HG03066 (cell line): ENCODE results near the gene ACSS1.

Experiments used
- ATAC-seq: cut with Tn5 transposase; IDR thresholded peaks from one replicate; pipeline ENCODE4 v1.9.1; 2021; ENCODE audit warnings: low read depth; ENCODE audit not compliant: unreplicated experiment

Gene ACSS1

DNA sequence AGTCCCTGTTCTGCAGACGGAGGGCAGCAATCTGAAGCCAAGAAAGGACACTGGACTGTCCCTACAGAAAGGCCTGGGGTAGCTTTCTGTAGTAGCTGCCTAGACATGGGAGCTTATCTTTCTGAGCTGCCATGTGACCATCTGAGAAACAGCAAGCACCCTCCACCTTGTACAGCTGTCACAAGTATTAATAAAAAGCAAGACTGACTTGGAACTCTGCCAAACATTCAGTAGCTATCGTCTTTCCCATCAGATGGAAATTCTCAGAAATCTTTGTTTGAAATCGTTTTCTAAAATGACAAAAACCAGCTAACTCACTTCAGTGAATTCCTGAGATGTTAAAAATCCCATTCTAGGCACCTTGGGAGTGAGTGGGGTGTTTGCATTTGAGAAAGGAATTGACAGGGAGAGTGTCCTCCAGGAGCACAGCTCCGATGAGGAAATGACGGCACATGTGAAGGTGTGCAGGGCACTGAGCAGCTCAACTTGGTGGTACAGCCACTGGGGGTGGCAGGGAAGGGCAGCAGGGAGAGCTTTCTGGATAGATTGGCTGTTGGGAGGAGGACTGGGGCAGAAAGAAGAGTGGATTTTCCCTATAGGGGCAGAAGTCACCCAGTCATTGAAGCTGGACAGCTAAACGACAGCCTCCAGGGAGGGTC lies 24.5 kb downstream of the ACSS1 start:
- no peak for ATAC-seq

DNA sequence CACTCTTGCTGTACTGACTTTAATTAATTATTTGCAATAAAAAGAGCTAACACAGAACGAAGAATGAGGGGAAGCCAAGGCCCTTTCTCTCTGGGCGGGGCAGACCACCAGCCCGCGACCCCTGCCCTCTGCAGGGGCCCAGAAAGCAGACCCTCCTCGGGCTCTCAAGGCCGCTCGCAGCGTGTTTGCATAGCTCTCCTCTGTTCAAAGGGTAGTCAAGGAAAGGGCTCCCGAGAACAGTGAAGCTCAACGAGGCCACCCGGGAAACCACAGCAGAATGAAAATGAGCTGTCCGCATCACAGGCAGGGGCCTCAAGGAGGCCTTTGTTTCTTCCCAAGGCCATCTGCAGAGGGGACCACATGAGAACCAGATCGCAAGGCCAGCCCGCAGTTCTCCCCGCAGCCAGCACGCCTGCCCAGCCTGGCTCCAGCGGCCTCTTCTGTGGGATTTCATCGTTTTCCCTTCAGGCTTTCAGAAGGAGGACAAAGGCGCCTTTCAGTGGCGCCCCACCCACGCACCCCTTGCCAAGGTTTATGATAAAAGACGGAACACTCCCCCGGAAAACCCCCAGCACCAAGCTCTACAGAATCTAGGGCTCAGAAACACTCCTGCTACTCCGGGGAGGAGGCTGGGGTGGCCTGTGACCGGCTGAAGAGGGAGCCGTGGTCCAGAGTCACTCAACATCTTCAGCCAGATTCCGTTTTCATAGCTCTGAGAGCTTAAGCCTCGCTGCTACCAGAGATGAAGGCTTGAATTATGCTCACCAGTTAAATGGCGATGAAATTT lies 25.3 kb downstream of the ACSS1 start:
- ATAC-seq: no peak

DNA sequence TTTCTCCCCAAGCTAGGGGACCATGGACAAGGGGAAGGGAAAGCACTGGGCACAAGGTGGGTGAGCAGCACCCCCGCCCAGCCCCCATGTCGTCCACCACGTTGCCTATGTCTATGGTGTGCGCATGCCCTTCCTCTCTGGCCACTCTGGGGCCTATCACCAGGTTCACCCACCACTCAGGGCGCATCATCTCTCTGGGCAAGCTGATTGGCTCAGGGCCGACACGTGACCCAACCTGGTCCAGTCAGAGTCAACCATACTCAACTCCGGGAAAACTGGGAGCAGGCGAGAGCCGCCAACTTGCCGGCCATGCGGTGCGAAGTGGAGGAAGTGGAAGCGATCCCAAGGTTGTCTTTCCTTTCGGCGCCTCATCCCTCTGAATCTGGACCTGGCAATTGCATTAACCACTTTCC lies 25.9 kb downstream of the ACSS1 start:
- ATAC-seq: no peak

DNA sequence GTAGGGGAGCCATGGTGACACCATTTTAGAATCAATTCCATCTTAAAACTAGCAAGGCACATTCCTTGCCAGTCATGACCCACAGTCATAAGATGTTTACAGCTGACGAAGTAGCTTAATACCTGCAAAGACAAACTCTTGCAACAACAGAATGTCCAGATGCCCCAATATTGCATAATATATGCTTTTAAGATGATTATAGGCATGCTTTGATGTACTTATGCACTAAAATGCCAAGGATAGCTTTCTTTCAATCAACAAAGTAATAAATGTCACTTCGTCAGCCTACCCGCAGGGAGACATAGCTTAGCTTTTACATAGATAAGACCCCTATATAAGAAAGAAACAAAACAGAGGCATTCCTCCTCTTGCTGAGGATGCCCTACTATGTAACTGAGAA lies 26.7 kb downstream of the ACSS1 start:
- ATAC-seq: no peak

DNA sequence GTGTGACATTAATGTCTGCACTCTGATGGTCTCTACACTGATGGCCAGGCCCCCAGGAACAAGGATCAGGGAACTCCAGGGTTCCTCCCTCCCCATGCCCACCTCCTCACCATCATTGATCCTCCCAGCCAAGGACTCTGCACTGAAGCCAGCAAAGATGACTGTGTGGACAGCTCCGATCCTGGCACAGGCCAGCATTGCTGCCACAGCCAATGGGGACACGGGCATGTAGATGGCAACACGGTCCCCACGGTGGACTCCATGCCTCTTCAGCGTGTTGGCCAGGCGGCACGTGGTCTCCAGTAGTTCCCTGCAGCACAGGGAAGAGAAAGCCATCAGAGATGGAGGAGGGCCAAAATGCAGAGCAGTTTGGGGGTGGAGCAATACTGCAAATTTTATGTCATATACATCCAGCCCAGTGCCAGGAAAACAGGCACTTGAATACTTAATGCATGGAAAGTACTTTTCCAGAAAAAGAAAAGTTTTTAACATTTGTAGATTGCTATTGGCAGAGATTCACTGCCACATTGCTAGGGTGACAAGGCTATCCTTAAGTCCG lies 27.2 kb downstream of the ACSS1 start:
- ATAC-seq: no peak

DNA sequence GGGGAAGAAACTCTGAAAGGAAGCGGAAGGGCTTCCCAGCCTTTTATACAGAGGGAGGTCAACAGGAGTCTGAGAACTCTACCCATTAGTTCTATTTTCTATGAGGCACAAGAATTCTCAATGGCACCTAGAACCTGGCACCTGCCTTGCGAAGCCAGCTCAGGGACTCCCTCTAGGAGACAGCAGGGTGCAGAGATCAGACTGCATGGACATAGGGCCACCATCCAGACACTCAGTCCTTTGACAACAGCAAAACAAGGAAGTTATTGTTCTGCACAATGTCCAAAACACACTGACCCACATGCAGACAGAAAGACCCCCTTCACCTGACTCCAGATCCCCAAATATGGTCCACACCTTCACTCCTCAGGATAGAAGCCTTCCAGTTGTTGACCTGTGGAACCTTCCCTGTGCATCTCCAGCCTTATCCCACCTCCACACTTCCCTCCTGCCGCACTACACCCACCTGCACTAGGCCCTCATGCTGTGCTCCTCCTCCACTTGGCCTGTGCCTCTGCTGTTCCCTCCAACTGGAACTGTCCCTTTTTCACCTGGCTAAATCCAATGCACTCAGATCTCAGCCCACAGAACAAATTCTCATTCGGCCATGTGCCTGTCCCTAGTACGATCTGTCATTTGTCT lies 27.8 kb downstream of the ACSS1 start:
- no peak for ATAC-seq

DNA sequence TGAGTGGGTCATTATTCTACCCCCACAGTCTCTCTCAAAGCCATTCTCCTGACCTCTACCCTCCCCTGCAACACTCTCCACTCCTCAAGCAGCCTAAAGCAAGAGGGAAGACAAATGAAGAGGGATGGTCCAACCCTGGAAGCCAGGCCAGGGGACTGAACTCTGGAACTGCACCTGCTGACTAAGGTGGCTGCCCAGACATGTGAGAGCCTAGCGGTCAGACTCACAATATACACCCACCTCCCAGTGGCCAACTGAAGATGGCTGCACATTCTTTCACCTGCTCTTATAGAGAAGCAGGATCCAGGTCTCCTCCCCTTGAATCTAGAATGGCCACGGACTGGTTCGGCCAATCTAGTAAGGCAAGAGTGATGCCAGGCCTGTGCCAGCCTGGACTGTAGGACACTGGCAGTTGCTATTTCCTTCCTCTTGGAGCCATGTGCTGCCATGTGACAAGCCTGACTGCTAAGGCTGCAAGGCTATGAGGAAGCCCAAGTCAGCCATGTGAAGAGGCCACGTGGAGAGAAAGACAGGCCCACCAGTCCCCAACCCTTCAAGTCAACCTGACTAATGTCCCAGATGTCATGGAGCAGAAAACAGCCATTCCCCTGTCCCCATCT lies 31.8 kb downstream of the ACSS1 start:
- no peak for ATAC-seq

DNA sequence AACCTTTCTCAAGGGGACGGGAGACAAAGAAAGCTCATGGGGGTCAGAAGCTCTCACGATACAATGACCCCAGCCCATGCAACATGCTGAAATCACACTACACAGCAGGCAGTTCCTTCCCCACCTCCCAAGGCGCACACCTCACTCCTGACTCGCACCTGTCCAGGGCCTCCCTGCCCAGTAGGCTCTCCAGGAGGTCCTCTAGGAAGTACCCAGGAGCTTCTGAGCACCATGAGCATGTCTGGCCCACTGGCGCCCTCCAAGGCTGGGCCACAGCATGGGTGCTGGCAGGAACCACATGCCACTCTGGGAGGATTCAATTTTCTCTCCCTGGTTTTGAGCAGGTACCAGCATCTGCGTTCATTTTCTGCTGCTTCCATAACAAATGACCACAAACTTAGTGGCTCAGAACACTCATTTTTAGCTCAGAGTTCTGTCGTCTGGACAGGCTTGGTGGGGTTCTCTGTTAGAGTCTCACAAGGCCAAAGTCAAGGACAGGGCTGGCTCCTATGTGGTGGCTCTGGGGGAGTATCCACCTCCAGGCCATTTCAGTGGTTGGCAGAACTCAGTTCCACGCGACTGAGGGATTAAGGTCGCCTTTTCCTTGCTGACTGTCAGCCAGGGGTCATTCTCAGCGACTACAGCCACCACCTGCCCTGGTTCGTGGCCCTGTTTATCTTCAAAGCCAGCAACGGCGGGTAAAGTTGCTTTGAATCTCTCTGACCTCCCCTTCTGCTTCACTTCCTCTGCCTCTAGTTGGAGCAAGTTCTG lies 32.7 kb downstream of the ACSS1 start:
- no peak for ATAC-seq

DNA sequence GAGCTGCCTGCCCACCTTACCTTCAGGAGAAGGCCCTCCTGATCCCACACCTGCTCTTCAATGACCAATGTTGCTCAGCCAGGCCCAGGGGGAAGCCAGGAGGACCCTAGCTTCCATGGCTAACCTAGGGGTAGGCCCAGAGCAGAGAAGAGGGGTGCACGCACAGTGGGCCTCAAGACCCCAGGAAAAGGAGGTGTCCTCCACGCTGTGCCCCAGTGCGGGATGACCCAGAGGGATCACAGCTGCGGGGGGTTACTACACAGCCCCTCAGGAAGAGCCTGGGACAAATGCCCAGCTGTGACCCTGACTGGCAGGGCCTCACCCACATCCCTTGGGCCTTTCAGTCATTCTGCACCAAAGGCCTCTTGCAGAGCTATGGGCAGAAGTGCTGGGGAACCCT lies 33.8 kb downstream of the ACSS1 start:
- ATAC-seq: no peak

DNA sequence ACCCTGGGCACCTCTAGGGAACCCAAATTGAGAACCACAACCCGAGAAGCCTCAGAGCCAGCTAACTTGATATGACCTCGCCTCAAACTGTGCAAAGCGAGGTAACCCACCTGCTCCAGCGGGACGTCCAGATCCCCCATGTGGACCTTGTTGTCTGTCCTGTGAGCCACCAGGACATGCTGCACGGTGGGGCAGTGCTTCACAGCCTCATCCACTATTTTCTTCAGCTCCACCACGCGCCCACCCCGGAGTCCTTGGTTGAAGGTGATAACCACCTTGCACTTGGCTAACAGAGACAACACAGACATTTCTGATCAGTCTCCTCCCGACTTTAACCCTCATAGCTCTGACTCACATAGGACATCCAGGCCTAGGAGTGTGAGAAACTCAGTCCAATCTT lies 34.6 kb downstream of the ACSS1 start:
- no peak for ATAC-seq

DNA sequence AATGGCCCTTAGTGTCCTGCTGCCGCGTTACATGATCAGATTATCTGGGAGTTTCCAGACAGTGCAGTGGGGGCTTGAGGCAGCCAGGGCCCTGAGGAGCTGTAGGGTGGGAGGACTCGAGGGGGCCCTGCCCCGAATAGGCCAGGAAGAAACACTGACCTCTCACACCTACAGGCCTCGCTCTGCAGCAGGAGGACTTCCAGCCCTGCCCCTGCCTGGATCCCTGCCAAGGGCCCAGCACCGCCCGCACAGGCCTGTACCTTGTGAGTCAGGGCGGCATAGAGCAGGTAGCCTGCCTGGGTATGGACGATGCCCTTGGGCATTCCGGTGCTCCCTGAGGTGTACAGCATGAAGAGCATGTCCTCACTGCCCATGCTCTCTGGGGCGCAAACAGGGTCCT lies 35.3 kb downstream of the ACSS1 start:
- ATAC-seq: no peak

DNA sequence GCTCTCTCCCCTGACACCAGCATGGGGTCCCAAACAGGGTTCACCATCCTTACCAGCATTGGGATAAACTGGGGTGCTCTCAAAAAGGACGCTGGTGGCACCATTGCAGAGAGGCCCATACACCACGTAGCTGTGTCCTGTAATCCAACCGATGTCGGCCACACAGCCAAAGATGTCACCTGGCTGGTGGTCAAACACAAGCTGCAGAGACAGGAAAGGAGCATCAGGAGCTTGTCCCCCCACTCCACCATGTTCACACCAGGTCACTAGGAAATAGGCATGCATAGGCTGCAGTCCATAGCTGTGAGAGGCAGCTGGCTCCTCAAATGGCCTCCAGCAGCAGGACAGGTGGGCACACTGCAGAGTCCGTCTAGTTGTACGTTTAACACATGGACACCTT lies 36.6 kb downstream of the ACSS1 start:
- ATAC-seq: no peak

DNA sequence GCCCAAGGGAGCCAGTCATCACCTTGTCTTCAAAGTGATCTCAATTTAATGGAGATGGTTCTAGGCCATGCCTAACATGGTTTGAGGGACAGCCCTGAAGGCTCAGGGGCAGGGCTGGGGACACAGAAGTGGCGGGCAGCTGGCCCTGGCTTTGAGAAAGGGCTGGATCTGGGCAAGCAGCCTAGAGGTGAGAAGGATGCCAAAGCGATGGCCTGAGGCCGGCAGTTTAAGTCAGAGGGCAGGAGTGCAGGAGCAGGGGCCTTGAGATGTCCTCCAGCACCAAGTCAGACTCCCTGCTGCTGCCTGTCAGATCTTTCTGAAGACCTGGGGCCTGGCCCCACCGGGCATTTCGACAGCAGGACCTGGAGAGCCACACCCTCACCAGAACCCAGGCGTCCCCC lies 37.0 kb downstream of the ACSS1 start:
- ATAC-seq: no peak

DNA sequence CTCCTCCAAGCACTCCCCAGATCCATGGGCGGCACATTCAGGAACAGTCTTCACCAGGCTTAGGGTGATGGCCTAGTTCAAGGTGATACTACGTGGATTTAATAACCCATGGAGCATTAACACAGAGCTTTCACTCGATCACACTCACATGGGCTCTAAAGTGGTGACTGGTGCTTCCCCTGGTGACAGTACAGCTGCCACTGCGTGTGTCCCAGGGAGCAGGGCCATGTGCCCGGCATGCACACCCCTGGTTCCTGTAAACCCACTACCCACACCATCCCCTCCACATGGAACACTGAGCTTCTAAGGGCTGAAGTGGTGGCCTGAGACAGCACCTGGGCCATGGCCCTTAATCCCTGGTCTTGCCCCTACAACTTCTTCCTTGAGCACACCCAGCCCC lies 37.6 kb downstream of the ACSS1 start:
- ATAC-seq: no peak

DNA sequence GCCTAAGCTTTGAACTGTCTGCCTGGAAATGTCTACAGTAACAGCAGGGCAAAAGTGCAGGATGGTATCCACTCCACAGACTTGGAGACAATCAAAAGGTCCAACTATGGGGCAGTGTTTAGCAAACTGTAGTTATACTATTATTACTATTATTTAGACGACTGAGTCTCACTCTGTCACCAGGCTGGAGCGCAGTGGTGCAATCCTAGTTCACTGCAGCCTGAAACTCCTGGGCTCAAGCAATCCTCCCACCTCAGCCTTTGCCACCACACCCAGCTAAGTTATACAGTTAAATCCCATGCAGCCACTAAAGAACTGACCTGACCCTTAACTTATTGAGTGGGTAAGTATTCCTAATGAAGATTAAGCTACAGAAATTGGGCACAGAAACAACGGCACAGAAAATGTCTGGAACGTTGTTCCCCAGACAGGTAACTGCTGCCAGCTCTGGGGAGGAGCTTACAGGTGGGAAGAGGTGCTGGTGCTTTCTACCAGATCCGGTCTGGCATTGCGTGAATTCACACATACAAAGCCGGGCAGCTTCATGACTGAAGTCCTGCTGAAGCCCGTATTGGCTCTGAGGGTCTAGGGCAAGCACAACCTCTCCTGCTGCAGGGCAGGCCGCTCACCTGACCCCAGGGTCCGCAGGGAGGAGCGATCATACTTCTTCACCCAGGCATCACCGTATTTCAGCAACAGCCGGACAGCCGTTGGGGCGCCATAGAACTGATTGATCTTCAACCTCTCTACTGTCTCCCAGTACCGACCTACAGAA lies 38.4 kb downstream of the ACSS1 start:
- ATAC-seq: no peak

DNA sequence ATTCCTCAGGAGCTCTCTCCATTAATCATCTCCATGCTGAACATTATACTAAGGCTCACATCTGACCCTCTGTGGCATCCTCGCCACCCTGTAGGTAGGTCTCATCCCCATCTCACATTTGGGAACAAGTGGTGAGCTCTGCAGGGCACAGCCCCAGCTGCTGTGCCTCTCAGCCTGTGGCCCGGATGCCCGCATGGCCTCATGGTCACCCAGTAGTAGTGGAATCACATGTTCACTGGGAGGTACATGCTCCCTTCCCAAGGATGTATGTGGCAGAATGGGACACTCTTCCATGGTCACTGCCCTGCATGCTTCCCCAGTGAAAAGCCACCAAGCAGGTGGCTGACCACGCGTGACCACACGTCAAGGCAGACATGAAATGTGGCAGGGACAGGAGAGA lies 39.1 kb downstream of the ACSS1 start:
- no peak for ATAC-seq

DNA sequence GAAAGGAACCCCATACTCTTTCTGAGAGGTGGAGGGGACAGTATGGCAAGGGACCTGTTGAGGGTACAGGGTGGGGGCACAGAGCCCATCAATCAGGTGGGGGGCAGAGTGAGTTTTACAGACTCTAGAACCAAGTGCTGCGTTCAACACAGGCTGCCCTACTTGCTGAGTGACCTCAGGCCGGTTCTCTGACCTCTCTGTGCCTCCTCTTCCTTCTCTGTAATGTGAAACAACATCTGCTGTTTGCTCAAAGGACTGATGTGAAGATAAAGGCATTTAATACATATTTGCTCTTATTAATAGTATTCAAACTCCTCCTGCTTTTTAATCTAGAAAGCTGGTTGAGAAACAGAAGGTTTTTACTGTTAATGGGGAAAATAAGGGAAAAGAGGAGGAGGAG lies 39.5 kb downstream of the ACSS1 start:
- no peak for ATAC-seq

DNA sequence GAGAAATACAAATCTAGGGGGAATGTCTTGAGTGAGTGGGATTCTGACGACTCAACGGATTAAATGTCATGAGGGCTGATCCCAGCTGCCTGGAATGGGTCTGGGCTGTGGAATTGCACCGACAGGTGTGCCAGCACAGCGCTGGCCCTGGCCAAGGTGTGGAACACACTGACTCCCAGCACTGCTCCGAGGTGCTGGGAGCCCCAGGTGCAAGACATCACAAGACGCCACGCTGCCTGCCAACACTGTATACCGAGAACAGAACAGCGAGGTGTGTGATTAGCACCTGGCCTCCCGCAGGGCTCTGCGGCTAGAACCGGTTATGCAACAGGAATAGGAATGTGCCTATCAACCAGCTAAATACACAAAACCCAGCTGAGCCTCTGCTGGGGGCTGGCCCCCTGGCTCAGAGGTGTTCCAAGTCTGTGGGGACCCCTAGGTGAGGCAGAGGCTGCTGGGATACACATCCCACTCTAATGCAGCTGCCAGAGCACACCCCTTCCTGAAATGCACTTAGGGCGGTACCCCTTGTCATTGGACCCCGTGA lies 40.6 kb downstream of the ACSS1 start:
- ATAC-seq: no peak

DNA sequence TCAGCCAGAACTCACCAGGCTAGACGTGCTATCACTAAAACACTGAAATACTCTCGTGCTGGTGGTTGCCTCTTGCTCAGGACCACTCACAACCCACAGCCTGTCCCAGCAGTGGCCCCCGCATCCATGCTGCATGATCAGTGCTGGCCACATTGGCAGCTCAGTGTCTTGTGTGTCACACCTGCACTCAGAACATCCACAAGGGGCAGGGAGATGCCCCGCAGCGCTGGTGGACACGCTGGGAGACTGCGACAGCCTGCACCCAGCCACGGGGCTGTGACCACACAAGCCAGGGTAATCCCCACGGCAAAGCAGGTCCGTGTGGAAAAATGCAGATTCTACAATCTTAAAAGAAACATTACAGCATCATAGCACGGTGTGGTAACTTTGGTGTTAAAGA lies 41.5 kb downstream of the ACSS1 start:
- no peak for ATAC-seq
